ENCODE results near the gene NDUFA11. TPM values are rescaled to one million over a fixed set of nuclear protein-coding genes. Genes with fewer than 3 reads are reported as not detected.

The NDUFA11 gene
- 100 to 1,000 TPM; 242 to 447 (median 353) TPM for total RNA-seq
- polyA plus RNA-seq, result 100 to 1,000 TPM; 363 to 450 (median 395) TPM

GRCh38 chr19:5903624-5904351 is at the start of gene NDUFA11:
Gene NDUFA11 (minus strand): TSS chr19:5903790. CDS start chr19:5903708, 82 bp downstream.
- Histone ChIP-seq H3K27ac (peak within 1 kb of the TSS; percentile 84 to 94 (median 92)), H3K9me3 (no peaks in the 10 kb centered on the region), H3K36me3 (peaks cover 0 to 17% (median under 1%) of the 10 kb centered on the region in 4 donors), H3K4me3 (peak within 1 kb of the TSS; percentile 81 to 91 (median 90)), H3K27me3 (no peaks in the 10 kb centered on the region), H3K4me1 (peaks cover 0 to 34% (median 30%) of the 10 kb centered on the region in 4 donors)
- TF ChIP-seq POLR2AphosphoS5 (IDR thresholded peaks at IDR 0.05), result peak; percentile 91 to 95 (median 94)
- peak; percentile 76 to 83 for TF ChIP-seq POLR2A (IDR thresholded peaks at IDR 0.05)
- TF ChIP-seq EP300 (IDR thresholded peaks at IDR 0.05), result peak in 1 of 4 donors; percentile 63
- TF ChIP-seq CTCF (IDR thresholded peaks at IDR 0.05), result no peak
- WGBS, 2 donors, result 0% methylated on average over 57 of the region's 57 CpGs
- intact Hi-C loops (cut with DNase I), result loop anchor here (1.0 to 5.0 kb wide), 2 partner anchors 74 to 211 kb away; partner anchors contain the start of gene RPL36
- peak; percentile 100 for DNase-seq

GRCh38 chr19:5953030-5953589 is 49.5 kb upstream of the NDUFA11 start:
- Histone ChIP-seq H3K9me3 (no peaks in the 10 kb centered on the region), H3K36me3 (no peaks in the 10 kb centered on the region), H3K27me3 (no peaks in the 10 kb centered on the region), H3K27ac (peak overlapping the region; percentile 82 to 92 (median 88)), H3K4me1 (peaks cover 0 to 99% (median 93%) of the 10 kb centered on the region in 4 donors), H3K4me3 (no peak overlapping the region)
- TF ChIP-seq EP300 (IDR thresholded peaks at IDR 0.05) (no peak), POLR2AphosphoS5 (IDR thresholded peaks at IDR 0.05) (peak in 1 of 4 donors; percentile 14)
- peak; percentile 22 for DNase-seq
- whole genome bisulfite sequencing, 2 donors, result 62 to 75% methylated on average over 5 of the region's 5 CpGs
- intact Hi-C loops (cut with DNase I), result no loop called here

- Histone ChIP-seq H3K4me1 (peaks cover 0 to 100% (median 99%) of the 10 kb centered on the region in 4 donors), H3K27ac (peak overlapping the region; percentile 82 to 92 (median 88)), H3K27me3 (no peaks in the 10 kb centered on the region), H3K9me3 (no peaks in the 10 kb centered on the region), H3K36me3 (no peaks in the 10 kb centered on the region), H3K4me3 (no peak overlapping the region)
- DNase-seq, result peak; percentile 67
- TF ChIP-seq POLR2A (IDR thresholded peaks at IDR 0.05), result no peak
- TF ChIP-seq EP300 (IDR thresholded peaks at IDR 0.05), result no peak
- no peak for TF ChIP-seq POLR2AphosphoS5 (IDR thresholded peaks at IDR 0.05)
- no peak for TF ChIP-seq CTCF (IDR thresholded peaks at IDR 0.05)
- WGBS, 2 donors, result 77 to 83% methylated on average over 18 of the region's 18 CpGs
- intact Hi-C loops (cut with DNase I), result no loop called here
Measured at GRCh38 chr19:5952193-5953029, 48.8 kb upstream of the NDUFA11 start.

- H3K27ac ChIP-seq, result peak overlapping the region; percentile 82 to 92 (median 88)
- TF ChIP-seq EP300 (IDR thresholded peaks at IDR 0.05) (no peak), POLR2A (IDR thresholded peaks at IDR 0.05) (no peak), CTCF (IDR thresholded peaks at IDR 0.05) (no peak), POLR2AphosphoS5 (IDR thresholded peaks at IDR 0.05) (no peak)
- H3K4me1 ChIP-seq, result peaks cover 0 to 100% (median 99%) of the 10 kb centered on the region in 4 donors
- 42 to 43% methylated on average over 19 of the region's 19 CpGs for WGBS, 2 donors
- no peaks in the 10 kb centered on the region for H3K36me3 ChIP-seq
- intact Hi-C loops (cut with DNase I), result no loop called here
- H3K27me3 ChIP-seq, result no peaks in the 10 kb centered on the region
- peak; percentile 66 for DNase-seq
- H3K4me3 ChIP-seq, result no peak overlapping the region
- no peaks in the 10 kb centered on the region for H3K9me3 ChIP-seq
Measured at GRCh38 chr19:5951338-5951861, 47.8 kb upstream of the NDUFA11 start.

All from sigmoid colon (tissue), 7 donors.